CD4-positive, alpha-beta T cell treated with Interferon alpha-2 for 1 hour (primary cell): ENCODE results near the gene PGLYRP4.
A peak's percentile ranks its signal among the peaks of the same experiment; 100 is the strongest.

Experiments
- DNase-seq, 2 donors: peaks; one replicate each; pipeline ENCODE4 v3.0.0-alpha.2; 2020 to 2022

The PGLYRP4 gene, protein sequence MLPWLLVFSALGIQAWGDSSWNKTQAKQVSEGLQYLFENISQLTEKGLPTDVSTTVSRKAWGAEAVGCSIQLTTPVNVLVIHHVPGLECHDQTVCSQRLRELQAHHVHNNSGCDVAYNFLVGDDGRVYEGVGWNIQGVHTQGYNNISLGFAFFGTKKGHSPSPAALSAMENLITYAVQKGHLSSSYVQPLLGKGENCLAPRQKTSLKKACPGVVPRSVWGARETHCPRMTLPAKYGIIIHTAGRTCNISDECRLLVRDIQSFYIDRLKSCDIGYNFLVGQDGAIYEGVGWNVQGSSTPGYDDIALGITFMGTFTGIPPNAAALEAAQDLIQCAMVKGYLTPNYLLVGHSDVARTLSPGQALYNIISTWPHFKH

DNA sequence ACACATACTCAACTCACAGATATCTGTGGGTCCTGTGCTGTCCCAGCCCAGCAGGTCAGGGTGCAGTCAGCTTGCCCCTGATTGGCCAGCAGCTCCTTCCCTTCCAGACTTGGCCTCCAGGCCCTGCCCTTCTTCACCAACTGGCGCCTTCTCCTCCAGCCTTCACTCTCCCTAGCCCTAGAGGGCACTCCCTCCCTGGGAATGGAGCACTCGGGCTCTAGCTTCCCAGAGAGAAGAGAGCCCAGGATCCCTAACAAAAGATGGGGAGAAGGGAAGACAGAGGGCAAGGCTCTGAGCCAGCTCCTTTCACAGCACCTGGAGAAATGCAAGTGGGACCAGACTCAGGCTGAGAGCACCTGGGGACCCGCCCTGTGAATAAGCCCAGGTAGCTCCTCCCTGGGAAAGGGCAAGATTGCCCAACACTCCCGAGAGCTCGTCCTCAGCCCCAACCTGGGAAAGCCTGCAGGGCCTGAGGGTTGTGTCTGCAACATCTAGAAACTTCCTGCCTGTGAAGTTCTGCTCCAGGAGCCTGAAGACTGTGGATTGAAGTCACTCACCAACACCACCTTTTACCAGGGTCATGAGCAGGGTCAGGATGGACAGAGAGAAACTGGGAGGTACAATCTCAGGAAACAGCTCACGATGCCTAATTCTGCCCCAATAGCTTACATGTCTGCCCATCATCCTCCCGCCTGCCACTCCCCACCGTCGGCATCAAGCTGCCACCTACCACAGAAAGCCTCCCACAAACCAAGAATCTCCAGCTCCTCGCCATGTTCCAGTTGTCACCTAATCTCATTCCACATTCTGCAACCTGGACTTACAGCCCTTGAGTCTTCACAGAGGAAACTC is at the start of gene PGLYRP4:
Gene PGLYRP4, minus strand, starts transcription at position 331 of the 852 bp plus-strand sequence. CDS start 909 bp downstream, outside the sequence.
- DNase-seq: no peak

GRCh38 chr1:153397924-153398651 is 49.4 kb upstream of the PGLYRP4 start:
- DNase-seq: no peak

- no peak for DNase-seq
Measured at GRCh38 chr1:153397051-153397923, 48.6 kb upstream of the PGLYRP4 start.

GRCh38 chr1:153396461-153396860 is 47.8 kb upstream of the PGLYRP4 start:
- DNase-seq: no peak

GRCh38 chr1:153395776-153396175 is 47.1 kb upstream of the PGLYRP4 start:
- no peak for DNase-seq

- DNase-seq: no peak
Measured at GRCh38 chr1:153395136-153395685, 46.6 kb upstream of the PGLYRP4 start.

- no peak for DNase-seq
Measured at GRCh38 chr1:153394391-153394790, 45.8 kb upstream of the PGLYRP4 start.

DNA sequence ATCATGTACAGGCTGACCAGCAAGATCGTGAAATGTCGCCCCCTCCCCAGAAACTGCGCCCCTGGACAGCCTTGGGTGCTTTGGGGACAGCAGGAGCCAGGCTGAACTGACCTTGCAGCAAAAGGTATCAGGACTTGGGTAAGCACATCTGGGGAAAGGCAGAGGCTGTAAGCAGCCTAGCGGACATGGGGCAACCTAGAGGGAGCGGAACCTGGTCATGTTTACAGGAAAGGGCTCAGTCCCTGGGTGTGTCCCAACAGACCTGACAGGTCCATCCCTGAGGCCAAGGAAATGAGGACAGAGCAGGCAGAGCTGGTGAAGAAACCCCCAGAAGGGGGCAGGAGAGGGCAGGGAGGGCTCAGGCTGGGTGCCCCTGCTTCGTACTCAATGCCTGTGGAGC is 45.3 kb upstream of the PGLYRP4 start:
- no peak for DNase-seq

DNA sequence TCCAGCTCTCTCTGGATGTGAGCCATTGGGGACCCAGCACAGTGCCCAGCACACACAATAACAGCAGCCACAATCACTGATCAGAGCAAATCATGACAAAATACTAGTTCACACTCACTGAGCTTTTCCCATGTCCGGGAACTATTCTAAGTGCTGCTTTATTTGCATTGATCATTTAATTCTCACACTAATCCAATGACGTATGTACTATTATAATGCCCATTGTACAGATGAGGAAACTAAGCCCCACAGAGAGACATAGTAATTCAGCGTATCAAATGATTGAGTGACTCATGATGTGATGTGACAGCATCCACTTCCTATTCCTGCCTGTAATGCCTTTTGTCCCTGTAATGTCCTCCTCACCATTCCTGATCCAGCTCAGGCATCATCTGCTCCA is 44.2 kb upstream of the PGLYRP4 start:
- no peak for DNase-seq

DNA sequence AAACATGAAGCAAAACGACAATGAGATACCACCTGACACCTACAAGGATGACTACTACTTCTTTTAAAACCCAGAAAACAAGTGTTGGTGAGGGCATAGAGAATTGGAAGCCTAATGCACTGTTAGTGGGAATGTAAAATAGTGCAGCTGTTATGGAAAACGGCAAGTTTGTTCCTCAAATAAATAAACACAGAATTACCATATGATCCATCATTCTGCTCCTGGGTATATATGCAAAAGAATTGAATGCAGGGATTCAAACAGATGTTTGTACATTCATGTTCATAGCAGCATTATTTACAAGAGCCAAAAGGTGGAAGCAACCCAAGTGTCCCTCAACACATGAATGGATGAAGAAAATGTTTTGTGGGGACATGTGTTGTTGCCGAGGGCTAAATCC is 43.6 kb upstream of the PGLYRP4 start:
- no peak for DNase-seq

GRCh38 chr1:153390938-153391710 is 42.5 kb upstream of the PGLYRP4 start, which contains the start of gene S100A8:
Gene S100A8 (minus strand): TSS chr1:153391073. CDS start chr1:153390535, 538 bp downstream.
- DNase-seq: peak; percentile 7 to 42

- DNase-seq: no peak
Measured at GRCh38 chr1:153389973-153390879, 41.6 kb upstream of the PGLYRP4 start.

GRCh38 chr1:153389401-153389800 is 40.8 kb upstream of the PGLYRP4 start:
- no peak for DNase-seq

- no peak for DNase-seq
Measured at GRCh38 chr1:153387785-153388184, 39.1 kb upstream of the PGLYRP4 start.

DNA sequence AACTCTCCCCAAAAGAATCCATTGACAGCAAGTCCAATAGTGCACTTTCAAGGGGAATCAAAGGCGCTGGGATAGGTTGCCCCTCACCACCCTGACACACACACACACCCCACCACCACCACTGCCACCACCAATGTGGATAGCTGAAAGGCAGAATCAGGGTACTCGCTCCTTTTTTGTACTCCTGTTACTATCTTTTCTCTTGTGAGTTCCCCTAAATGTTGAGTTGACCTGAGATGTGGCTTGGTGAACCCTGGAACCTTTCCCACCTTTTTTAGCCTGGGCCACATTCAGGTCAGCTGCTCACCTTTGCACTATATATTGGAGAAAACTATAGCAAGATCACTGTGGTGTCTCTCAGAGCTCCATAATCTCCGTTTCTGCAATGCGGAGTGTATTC is 38.4 kb upstream of the PGLYRP4 start:
- DNase-seq: no peak

- peak in 1 of 2 donors; percentile 54 for DNase-seq
Measured at GRCh38 chr1:153386500-153386901, 37.9 kb upstream of the PGLYRP4 start.

DNA sequence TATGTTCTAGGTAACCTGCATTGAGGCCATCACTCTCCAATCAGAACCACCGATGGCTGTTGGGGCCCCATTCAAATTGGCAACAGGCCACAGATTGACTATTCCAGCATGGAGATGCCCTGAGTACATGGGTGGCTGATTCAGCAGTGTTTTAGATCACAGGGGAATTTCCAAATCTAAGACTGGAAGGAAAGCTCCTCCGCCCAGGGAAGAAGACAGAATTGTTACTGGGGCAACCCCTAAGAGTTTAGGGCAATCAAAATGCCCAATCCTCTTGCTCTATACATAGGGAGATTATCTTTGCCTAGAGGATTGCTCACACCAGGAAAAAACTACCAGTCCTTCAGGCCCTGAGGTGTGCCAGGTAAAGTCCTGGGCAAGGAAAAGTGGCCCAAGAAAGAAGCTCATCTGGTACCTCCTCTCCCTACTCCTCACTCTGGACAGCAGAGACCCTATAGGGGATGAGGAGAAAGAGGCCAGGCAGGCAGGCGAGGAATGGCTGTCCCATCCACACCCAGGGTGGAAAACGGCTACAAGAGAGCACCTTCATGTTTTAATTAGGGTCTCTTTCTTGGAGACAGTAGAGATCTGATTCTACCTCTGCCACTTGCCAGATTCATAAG is 36.4 kb upstream of the PGLYRP4 start:
- DNase-seq: no peak

DNA sequence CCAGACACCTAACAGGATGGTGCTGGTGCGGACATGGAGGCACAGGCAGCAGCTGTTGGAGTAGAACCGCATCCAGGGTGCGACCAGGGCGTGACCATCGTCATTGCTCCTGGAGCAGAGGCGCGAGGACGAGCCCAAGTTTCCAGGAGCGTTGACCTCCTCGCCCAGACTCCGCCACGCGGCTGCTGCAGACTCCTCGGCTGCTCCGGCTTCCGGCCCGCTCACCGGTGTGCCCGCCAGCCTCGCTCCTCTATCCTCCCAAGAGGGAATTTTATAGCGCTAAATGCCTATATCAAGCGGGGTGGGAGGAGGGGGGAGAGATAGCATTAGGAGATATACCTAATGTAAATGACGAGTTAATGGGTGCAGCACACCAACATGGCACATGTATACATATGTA is 32.1 kb upstream of the PGLYRP4 start:
- DNase-seq: no peak

GRCh38 chr1:153379591-153379990 is 30.9 kb upstream of the PGLYRP4 start:
- no peak for DNase-seq
